SK-N-SH (cell line): ENCODE results near the gene TGFBI. TPM values are rescaled to one million over a fixed set of nuclear protein-coding genes. Genes with fewer than 3 reads are reported as not detected.

Experiments
- EZH2phosphoT487 ChIP-seq: fragments of 200-600 bp; sonication (generic); IDR thresholded peaks from 2 replicates; pipeline ENCODE4 v1.6.1; 2017; ENCODE audit warnings: low read depth, mixed run types, mild to moderate bottlenecking, antibody characterized with exemption, moderate library complexity, borderline replicate concordance
- FOXJ3 ChIP-seq: sonication (generic); formaldehyde crosslinking; IDR thresholded peaks from 2 replicates; pipeline ENCODE4 v1.5.1; 2020; ENCODE audit warnings: mild to moderate bottlenecking, missing genetic modification reagents
- GATA2 ChIP-seq: sonication (generic); formaldehyde crosslinking; IDR thresholded peaks from 2 replicates; pipeline ENCODE4 v1.5.0; 2020; ENCODE audit warnings: mild to moderate bottlenecking, missing genetic modification reagents
- JUND ChIP-seq: IDR thresholded peaks from 2 replicates; pipeline ENCODE4 v1.4.0; 2012
- MEF2A ChIP-seq: IDR thresholded peaks from 2 replicates; pipeline ENCODE4 v1.4.0; 2012; ENCODE audit warnings: low read depth, borderline replicate concordance
- MXI1 ChIP-seq: IDR thresholded peaks from 2 replicates; pipeline ENCODE4 v1.6.1; 2012; ENCODE audit warnings: mild to moderate bottlenecking, low read depth, low read length, improper control_type of control experiment
- NFIC ChIP-seq: IDR thresholded peaks from 2 replicates; pipeline ENCODE4 v1.4.0; 2012; ENCODE audit warnings: borderline replicate concordance
- NRF1 ChIP-seq: IDR thresholded peaks from 2 replicates; pipeline ENCODE4 v1.6.1; 2012; ENCODE audit warnings: low read depth, mild to moderate bottlenecking, low read length
- POLR2AphosphoS5 ChIP-seq: IDR thresholded peaks from 2 replicates; pipeline ENCODE4 v1.6.1; 2012; ENCODE audit warnings: low read depth, low read length
- RAD21 ChIP-seq: IDR thresholded peaks from 2 replicates; pipeline ENCODE4 v1.6.1; 2012; ENCODE audit warnings: mild to moderate bottlenecking, low read length
- REST ChIP-seq: IDR thresholded peaks from 2 replicates; pipeline ENCODE4 v1.6.1; 2012; ENCODE audit warnings: mild to moderate bottlenecking, low read depth, low read length, moderate library complexity
- RFX5 ChIP-seq: IDR thresholded peaks from 2 replicates; pipeline ENCODE4 v1.6.1; 2012; ENCODE audit warnings: mild to moderate bottlenecking, improper control_type of control experiment, low read length
- SIN3A ChIP-seq: IDR thresholded peaks from 2 replicates; pipeline ENCODE4 v1.6.1; 2012; ENCODE audit warnings: low read depth, mild to moderate bottlenecking, low read length, moderate library complexity, borderline replicate concordance
- TCF12 ChIP-seq: IDR thresholded peaks from 2 replicates; pipeline ENCODE4 v1.4.0; 2012
- ZBTB33 ChIP-seq: IDR thresholded peaks from 2 replicates; pipeline ENCODE4 v1.4.0; 2012; ENCODE audit warnings: low read depth, borderline replicate concordance
- polyA plus RNA-seq, 3 experiments: library from polyadenylated mRNA; depleted of rRNA; stranded (reverse); fragments of >200 nt; gene quantifications; 2 replicates each; pipeline ENCODE4 v1.2.3, GENCODE V29; 2012
- TF ChIP-seq, protein P1 (sequence below): IDR thresholded peaks from 2 replicates; pipeline ENCODE4 v1.4.0; 2012; ENCODE audit warnings: low read depth
- TF ChIP-seq, protein P2 (sequence below): fragments of 150-350 bp; IDR thresholded peaks from 2 replicates; pipeline ENCODE4 v1.6.1; 2017; ENCODE audit warnings: antibody characterized with exemption, low read length, low read depth, borderline replicate concordance
- TF ChIP-seq, protein P3 (sequence below): IDR thresholded peaks from 2 replicates; pipeline ENCODE4 v1.4.0; 2012; ENCODE audit warnings: low read depth, borderline replicate concordance

The TGFBI gene
- polyA plus RNA-seq, 1 of the 3 experiments (the other 2 are of a cell fraction) = 2,678 TPM

DNA sequence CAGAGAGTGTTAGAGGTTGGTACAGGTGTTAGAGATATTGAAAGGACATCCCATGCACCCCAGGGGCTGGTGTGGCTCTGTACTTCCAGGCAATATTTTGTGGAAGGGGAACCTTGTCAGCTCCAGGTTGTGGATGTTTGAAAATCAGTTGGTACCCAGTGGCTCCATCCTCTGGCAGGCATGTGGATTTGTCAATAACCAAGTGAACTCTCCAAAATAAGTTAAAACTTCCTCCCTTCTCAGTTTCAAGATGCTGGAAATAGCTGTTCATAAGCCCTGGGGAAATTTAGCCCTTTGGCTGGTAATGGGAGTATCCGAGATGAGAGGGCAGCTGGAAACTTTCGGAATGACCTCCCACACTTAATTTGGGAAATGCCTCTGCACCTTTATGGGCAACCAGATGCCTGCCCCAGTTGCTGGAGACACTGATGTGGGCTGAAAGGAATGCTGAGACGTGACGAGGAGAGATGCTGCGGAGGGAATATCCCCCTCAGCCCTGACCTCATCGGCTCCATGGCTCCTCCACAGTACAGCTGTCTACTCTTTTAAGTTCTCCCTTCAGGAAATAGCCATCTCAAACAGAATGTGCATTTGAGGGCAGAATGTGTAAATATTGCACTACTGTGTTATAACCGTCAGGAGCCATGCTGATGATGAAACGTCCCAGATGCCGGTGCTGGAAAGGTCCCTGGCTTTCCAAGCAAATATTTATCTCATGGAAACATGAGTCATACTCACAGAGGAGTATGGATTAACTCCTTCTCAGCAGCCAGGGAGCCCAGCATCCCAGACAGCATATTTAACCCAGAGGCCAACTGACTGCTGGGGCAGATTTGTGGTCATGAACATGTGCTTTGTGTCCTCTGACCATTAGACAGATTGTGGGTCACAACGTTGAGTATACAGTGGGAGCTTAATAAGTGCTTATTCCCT lies 29.5 kb downstream of the TGFBI start (continued):
- TF ChIP-seq NFIC (peak; percentile 81; the same call in 1 of the 2 replicates), GATA2 (CRISPR knock-in tag) (no peak), EZH2phosphoT487 (no peak), POLR2AphosphoS5 (peak; percentile 83; the same call in 1 of the 2 replicates), MXI1 (no peak), REST (no peak), SIN3A (no peak), RFX5 (no peak), JUND (peak; percentile 77), NRF1 (no peak), RAD21 (peak; percentile 42), TCF12 (peak; percentile 97), FOXJ3 (CRISPR knock-in tag) (no peak), MEF2A (peak; percentile 53; the same call in 1 of the 2 replicates), ZBTB33 (no peak; the same call in 1 of the 2 replicates)
- TF ChIP-seq, protein P1, sequence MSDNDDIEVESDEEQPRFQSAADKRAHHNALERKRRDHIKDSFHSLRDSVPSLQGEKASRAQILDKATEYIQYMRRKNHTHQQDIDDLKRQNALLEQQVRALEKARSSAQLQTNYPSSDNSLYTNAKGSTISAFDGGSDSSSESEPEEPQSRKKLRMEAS = peak; percentile 75
- TF ChIP-seq, protein P2, sequence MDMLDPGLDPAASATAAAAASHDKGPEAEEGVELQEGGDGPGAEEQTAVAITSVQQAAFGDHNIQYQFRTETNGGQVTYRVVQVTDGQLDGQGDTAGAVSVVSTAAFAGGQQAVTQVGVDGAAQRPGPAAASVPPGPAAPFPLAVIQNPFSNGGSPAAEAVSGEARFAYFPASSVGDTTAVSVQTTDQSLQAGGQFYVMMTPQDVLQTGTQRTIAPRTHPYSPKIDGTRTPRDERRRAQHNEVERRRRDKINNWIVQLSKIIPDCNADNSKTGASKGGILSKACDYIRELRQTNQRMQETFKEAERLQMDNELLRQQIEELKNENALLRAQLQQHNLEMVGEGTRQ = no peak
- TF ChIP-seq, protein P3, sequence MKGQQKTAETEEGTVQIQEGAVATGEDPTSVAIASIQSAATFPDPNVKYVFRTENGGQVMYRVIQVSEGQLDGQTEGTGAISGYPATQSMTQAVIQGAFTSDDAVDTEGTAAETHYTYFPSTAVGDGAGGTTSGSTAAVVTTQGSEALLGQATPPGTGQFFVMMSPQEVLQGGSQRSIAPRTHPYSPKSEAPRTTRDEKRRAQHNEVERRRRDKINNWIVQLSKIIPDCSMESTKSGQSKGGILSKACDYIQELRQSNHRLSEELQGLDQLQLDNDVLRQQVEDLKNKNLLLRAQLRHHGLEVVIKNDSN = no peak
